Keratinocyte (primary cell): ENCODE measurements around the gene PNPLA8. TPM values are rescaled to one million over a fixed set of nuclear protein-coding genes. Genes with fewer than 3 reads are reported as not detected.
"Not testable (repeated sequence)": the region's sequence is repeated elsewhere in the genome, so short reads cannot be mapped to it uniquely, and the experiment has no call there.

Experiments
- DNase-seq: peaks from one replicate; pipeline ENCODE4 v3.0.0-alpha.2; 2011; ENCODE audit warnings: low read depth, missing footprints, low spot score
- FAIRE-seq: peaks from 2 replicates; lab custom pipeline; 2011; peaks lifted over from hg19 to GRCh38; lab: Jason Lieb, UNC
- H2AFZ ChIP-seq: 2 replicates; pipeline ENCODE4 v1.6.0; 2012; ENCODE audit warnings: low read length, control low read depth, inconsistent platforms; ENCODE audit not compliant: control insufficient read depth
- H3K27ac ChIP-seq: 2 replicates; pipeline ENCODE4 v1.5.1; 2011; ENCODE audit warnings: low read length; ENCODE audit not compliant: control insufficient read depth, insufficient read depth
- H3K27me3 ChIP-seq: 3 replicates; pipeline ENCODE4 v1.6.0; 2011; ENCODE audit warnings: low read length; ENCODE audit not compliant: control insufficient read depth, insufficient read depth; ENCODE audit errors: extremely low read depth
- H3K36me3 ChIP-seq, 2 experiments: 2 replicates in 1 of 2; 3 replicates in 1 of 2; pipeline ENCODE4 v1.5.1; 2011; ENCODE audit warnings: low read length in 2 of 2, mild to moderate bottlenecking in 1 of 2; ENCODE audit not compliant: control insufficient read depth in 2 of 2, insufficient read depth in 2 of 2; ENCODE audit errors: extremely low read depth in 1 of 2
- H3K4me1 ChIP-seq: 3 replicates; pipeline ENCODE4 v1.5.1; 2011; ENCODE audit warnings: low read length; ENCODE audit not compliant: control insufficient read depth, insufficient read depth; ENCODE audit errors: extremely low read depth
- H3K4me2 ChIP-seq: 3 replicates; pipeline ENCODE4 v1.6.0; 2011; ENCODE audit warnings: low read depth, low read length; ENCODE audit not compliant: control insufficient read depth, insufficient read depth; ENCODE audit errors: extremely low read depth
- H3K4me3 ChIP-seq, 3 experiments: fragments of 200-600 bp in 1 of 3; sonication (generic) in 1 of 3; 2 replicates in 2 of 3; 3 replicates in 1 of 3; pipeline ENCODE4 v1.5.1; 2011 to 2016; ENCODE audit warnings: low read length in 3 of 3, mild to moderate bottlenecking in 3 of 3, control low read depth in 2 of 3, inconsistent platforms in 1 of 3, low read depth in 1 of 3, mixed read lengths in 1 of 3, mixed run types in 1 of 3, moderate library complexity in 1 of 3; ENCODE audit not compliant: control insufficient read depth in 2 of 3, insufficient read depth in 2 of 3; ENCODE audit errors: extremely low read depth in 1 of 3
- H3K79me2 ChIP-seq: 2 replicates; pipeline ENCODE4 v1.6.0; 2012; ENCODE audit warnings: low read length; ENCODE audit not compliant: control insufficient read depth, insufficient read depth
- H3K9ac ChIP-seq: 3 replicates; pipeline ENCODE4 v1.6.0; 2011; ENCODE audit warnings: low read length; ENCODE audit not compliant: control insufficient read depth, insufficient read depth; ENCODE audit errors: extremely low read depth
- H3K9me1 ChIP-seq: 3 replicates; pipeline ENCODE4 v1.6.0; 2011; ENCODE audit warnings: low read length; ENCODE audit not compliant: control insufficient read depth, insufficient read depth; ENCODE audit errors: extremely low read depth
- H3K9me3 ChIP-seq: 2 replicates; pipeline ENCODE4 v1.5.1; 2012; ENCODE audit warnings: low read depth, low read length; ENCODE audit not compliant: control insufficient read depth
- H4K20me1 ChIP-seq: 3 replicates; pipeline ENCODE4 v1.6.0; 2011; ENCODE audit warnings: low read length; ENCODE audit not compliant: control insufficient read depth, insufficient read depth; ENCODE audit errors: extremely low read depth
- CTCF ChIP-seq, 3 experiments: IDR thresholded peaks in 1 of 3; conservative IDR thresholded peaks in 1 of 3; optimal IDR thresholded peaks in 1 of 3; 2 replicates in 2 of 3; 3 replicates in 1 of 3; pipeline versions ENCODE3 to v1.5.1; 2011; ENCODE audit warnings: low read length in 3 of 3, mild to moderate bottlenecking in 3 of 3, moderate library complexity in 2 of 3, control low read depth in 1 of 3, inconsistent platforms in 1 of 3; ENCODE audit not compliant: insufficient read depth in 2 of 3; ENCODE audit errors: extremely low read depth in 1 of 3
- EZH2 ChIP-seq: IDR thresholded peaks from one replicate; pipeline ENCODE4 v1.6.1; 2012; ENCODE audit warnings: inconsistent platforms, mild to moderate bottlenecking, low read length, moderate library complexity
- dilution Hi-C: fragments of 300-500 bp; cut with MboI; formaldehyde crosslinking; loops from one replicate; pipeline ENCODE4 v1.7.0; 2020; ENCODE audit warnings: low sequenced_read_pairs; ENCODE audit not compliant: extremely low pct_ligation_motif_present
- polyA plus RNA-seq, 5 experiments: library from polyadenylated mRNA; depleted of rRNA in 3 of 5; stranded (reverse) in 3 of 5; stranded (forward) in 1 of 5; unstranded in 1 of 5; fragments of >200 nt; gene quantifications; 1 replicate in 1 of 5; 2 replicates in 3 of 5; 3 replicates in 1 of 5; pipeline versions ENCODE4 v1.2.1 to v1.2.3, GENCODE V29; 2011 to 2012; ENCODE audit warnings: missing spikeins in 2 of 5, low read depth in 1 of 5, low replicate concordance in 1 of 5

Gene PNPLA8
- polyA plus RNA-seq, 1 donor (not counting 4 experiments of a cell fraction or from before 2014, with no cell fraction given) = 23.1 TPM

DNA sequence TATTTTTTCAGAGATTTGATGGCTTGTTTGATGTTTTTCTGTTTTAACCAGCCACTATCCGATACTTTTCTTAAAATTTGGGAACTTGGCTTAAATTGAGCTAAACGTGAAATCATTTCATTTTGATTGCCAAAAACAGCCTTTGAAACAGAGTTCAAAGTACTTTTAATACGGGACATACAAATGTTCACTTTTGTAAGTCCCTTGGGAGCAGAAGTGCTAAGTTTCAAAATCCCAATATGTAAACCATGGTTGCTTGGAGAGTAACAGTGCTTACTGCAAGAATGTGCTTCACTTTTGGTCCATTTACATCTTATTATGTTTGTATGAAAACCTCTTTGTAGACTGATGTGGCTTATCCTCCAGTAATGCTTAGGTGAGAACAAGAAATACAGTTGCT lies 10.9 kb downstream of the PNPLA8 start:
- TF ChIP-seq EZH2 (no peak), CTCF (optimal IDR thresholded peaks at IDR 0.05 in 1 of 3, IDR thresholded peaks at IDR 0.05 in 1 of 3, conservative IDR thresholded peaks at IDR 0.05 in 1 of 3; ENCODE audit: extremely low read depth in 1 of 3, insufficient read depth in 2 of 3, low read length in 3 of 3) (no peak)
- H3K9ac ChIP-seq = no peak overlapping the region
- FAIRE-seq (no peak), DNase-seq (no peak)
- H3K36me3 ChIP-seq = peaks cover 3 to 6% of the 10 kb centered on the region in 2 experiments
- no peaks in the 10 kb centered on the region for H3K4me1 ChIP-seq
- no peaks in the 10 kb centered on the region for H3K9me3 ChIP-seq
- dilution Hi-C loops = no loop called here
- no peak overlapping the region for H3K4me3 ChIP-seq
- H3K27me3 ChIP-seq = no peaks in the 10 kb centered on the region
- H3K79me2 ChIP-seq = peaks cover 4% of the 10 kb centered on the region
- no peak overlapping the region for H3K4me2 ChIP-seq
- H3K9me1 ChIP-seq = no peaks in the 10 kb centered on the region
- no peaks in the 10 kb centered on the region for H4K20me1 ChIP-seq
- H2AFZ ChIP-seq = no peak overlapping the region
- H3K27ac ChIP-seq = no peak overlapping the region

DNA sequence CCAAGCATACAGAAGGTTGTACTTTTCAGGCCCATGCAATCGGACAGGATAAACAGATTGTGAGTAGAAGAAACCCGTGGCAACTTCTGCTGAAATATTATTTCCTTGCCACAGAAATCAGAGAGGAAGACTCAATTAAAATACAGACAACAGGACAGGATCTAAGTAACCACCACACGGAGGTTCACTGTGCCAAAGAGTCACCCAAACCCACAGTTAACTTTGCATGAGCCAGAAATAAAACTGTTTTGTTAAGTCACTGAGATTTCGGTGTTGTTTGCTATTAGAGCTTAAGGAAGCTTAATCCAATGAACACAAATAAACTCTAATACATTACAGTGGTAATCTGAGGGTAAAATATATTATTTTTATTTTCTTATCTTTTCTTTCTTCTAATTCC lies 14.0 kb downstream of the PNPLA8 start:
- Histone ChIP-seq H2AFZ (no peak overlapping the region), H3K27ac (no peak overlapping the region), H3K4me3 (no peak overlapping the region), H3K9ac (no peak overlapping the region), H3K4me1 (no peaks in the 10 kb centered on the region), H3K36me3 (peaks cover 0 to 4% of the 10 kb centered on the region in 2 experiments), H3K4me2 (no peak overlapping the region), H3K9me1 (no peaks in the 10 kb centered on the region), H3K27me3 (no peaks in the 10 kb centered on the region), H3K9me3 (no peaks in the 10 kb centered on the region), H4K20me1 (no peaks in the 10 kb centered on the region), H3K79me2 (no peaks in the 10 kb centered on the region)
- FAIRE-seq = no peak
- dilution Hi-C loops = no loop called here
- TF ChIP-seq CTCF (optimal IDR thresholded peaks at IDR 0.05 in 1 of 3, IDR thresholded peaks at IDR 0.05 in 1 of 3, conservative IDR thresholded peaks at IDR 0.05 in 1 of 3; ENCODE audit: extremely low read depth in 1 of 3, insufficient read depth in 2 of 3, low read length in 3 of 3) = no peak
- no peak for TF ChIP-seq EZH2
- DNase-seq = no peak

GRCh38 chr7:108504576-108504975 lies 21.4 kb downstream of the PNPLA8 start:
- DNase-seq, FAIRE-seq, dilution Hi-C loops: not testable (repeated sequence)

More at GRCh38 chr7:108504576-108504975, 21.4 kb downstream of the PNPLA8 start:
- not testable (repeated sequence) for H3K4me3 ChIP-seq, H2AFZ ChIP-seq, H4K20me1 ChIP-seq, H3K4me1 ChIP-seq, H3K36me3 ChIP-seq, H3K79me2 ChIP-seq, H3K4me2 ChIP-seq, H3K27me3 ChIP-seq, H3K9me3 ChIP-seq, H3K27ac ChIP-seq, H3K9ac ChIP-seq, H3K9me1 ChIP-seq
